K562 (cell line): ENCODE data around the gene MTPN. TPM values are rescaled to one million over a fixed set of nuclear protein-coding genes. Genes with fewer than 3 reads are reported as not detected.
A peak's percentile ranks its signal among the peaks of the same experiment; 100 is the strongest.

ENCODE experiments used
- AFF1 ChIP-seq, 2 experiments: fragments of 450-650 bp; IDR thresholded peaks; 2 replicates each; pipeline ENCODE4 v1.6.1; 2018; ENCODE audit warnings: mild to moderate bottlenecking in 2 of 2, low read depth in 1 of 2; ENCODE audit not compliant: partially characterized antibody in 2 of 2
- ARID2 ChIP-seq: fragments of 450-650 bp; IDR thresholded peaks from 2 replicates; pipeline ENCODE4 v1.6.1; 2017; ENCODE audit warnings: antibody characterized with exemption, mild to moderate bottlenecking
- CBFA2T2 ChIP-seq: fragments of 450-650 bp; conservative IDR thresholded peaks from 2 replicates; pipeline ENCODE4 v1.6.1; 2017; ENCODE audit warnings: mild to moderate bottlenecking
- CBFB ChIP-seq: sonication (generic); formaldehyde crosslinking; IDR thresholded peaks from 2 replicates; pipeline ENCODE4 v1.4.0; 2020; ENCODE audit warnings: mild to moderate bottlenecking, missing genetic modification reagents
- DEAF1 ChIP-seq: fragments of 450-650 bp; formaldehyde crosslinking; IDR thresholded peaks from 2 replicates; pipeline ENCODE4 v1.4.0; 2020; ENCODE audit warnings: mild to moderate bottlenecking, moderate library complexity
- E2F6 ChIP-seq, 2 experiments: IDR thresholded peaks; 2 replicates each; pipeline ENCODE4 v1.6.1; 2011; ENCODE audit warnings: borderline replicate concordance in 1 of 2, control low read depth in 1 of 2, low read depth in 1 of 2, low read length in 1 of 2, mild to moderate bottlenecking in 1 of 2, mixed read lengths in 1 of 2, moderate library complexity in 1 of 2; ENCODE audit not compliant: insufficient read depth in 1 of 2, insufficient read length in 1 of 2, poor library complexity in 1 of 2, severe bottlenecking in 1 of 2; ENCODE audit errors: extremely low read depth in 1 of 2
- GABPB1 ChIP-seq: sonication (generic); formaldehyde crosslinking; IDR thresholded peaks from 2 replicates; pipeline ENCODE4 v1.8.0; 2022; ENCODE audit warnings: mild to moderate bottlenecking, missing genetic modification reagents
- HDAC3 ChIP-seq: fragments of 450-650 bp; IDR thresholded peaks from 2 replicates; pipeline ENCODE4 v1.6.1; 2018; ENCODE audit warnings: borderline replicate concordance, mild to moderate bottlenecking, moderate library complexity; ENCODE audit not compliant: partially characterized antibody
- JUND ChIP-seq, 2 experiments: IDR thresholded peaks; 2 replicates in 1 of 2; 3 replicates in 1 of 2; pipeline ENCODE4 v1.6.1; 2011; ENCODE audit warnings: borderline replicate concordance in 2 of 2, low read depth in 2 of 2, low read length in 2 of 2, improper control_type of control experiment in 1 of 2, missing biosample characterization in 1 of 2, missing genetic modification characterization in 1 of 2, missing genetic modification reagents in 1 of 2
- L3MBTL2 ChIP-seq: fragments of 450-650 bp; IDR thresholded peaks from 2 replicates; pipeline ENCODE4 v1.6.1; 2016; ENCODE audit warnings: mild to moderate bottlenecking, moderate library complexity
- NCOA1 ChIP-seq: fragments of 450-650 bp; IDR thresholded peaks from 2 replicates; pipeline ENCODE4 v1.6.1; 2016; ENCODE audit warnings: low read depth
- POLR2B ChIP-seq: fragments of 450-650 bp; IDR thresholded peaks from 2 replicates; pipeline ENCODE4 v1.6.1; 2018; ENCODE audit warnings: low read depth; ENCODE audit not compliant: partially characterized antibody
- SMARCC2 ChIP-seq: fragments of 450-650 bp; IDR thresholded peaks from 2 replicates; pipeline ENCODE4 v1.6.1; 2017; ENCODE audit warnings: antibody characterized with exemption, moderate library complexity, mild to moderate bottlenecking, low read depth
- TEAD1 ChIP-seq, 2 experiments: fragments of 450-650 bp in 1 of 2; sonication (generic) in 1 of 2; formaldehyde crosslinking; IDR thresholded peaks; 2 replicates each; pipeline versions ENCODE4 v1.4.0 to v1.8.0; 2020 to 2022; ENCODE audit warnings: mild to moderate bottlenecking in 2 of 2, missing genetic modification reagents in 1 of 2
- THRAP3 ChIP-seq: fragments of 450-650 bp; IDR thresholded peaks from 2 replicates; pipeline ENCODE4 v1.6.1; 2016; ENCODE audit warnings: mild to moderate bottlenecking, inconsistent platforms, borderline replicate concordance
- TSC22D4 ChIP-seq: fragments of 450-650 bp; IDR thresholded peaks from 2 replicates; pipeline ENCODE4 v1.6.1; 2016; ENCODE audit warnings: missing genetic modification characterization, missing biosample characterization, control low read depth
- ZBTB34 ChIP-seq: fragments of 250-450 bp; sonication (Bioruptor Pico); IDR thresholded peaks from 2 replicates; pipeline ENCODE4 v1.8.0; 2021; ENCODE audit warnings: mild to moderate bottlenecking, moderate library complexity
- ZFP1 ChIP-seq: fragments of 450-650 bp; formaldehyde crosslinking; IDR thresholded peaks from 2 replicates; pipeline ENCODE4 v1.4.0; 2020; ENCODE audit warnings: mild to moderate bottlenecking, mixed read lengths
- ZNF134 ChIP-seq: fragments of 250-450 bp; sonication (Bioruptor Pico); conservative IDR thresholded peaks from 2 replicates; pipeline ENCODE4 v1.4.0; 2020
- polyA plus RNA-seq, 8 experiments: library from polyadenylated mRNA; depleted of rRNA in 4 of 8; stranded (reverse) in 5 of 8; unstranded in 3 of 8; fragments of >200 nt; fragmentation: Nextera tagmentation in 2 of 8; fragmentation: Illumina TruSeq in 1 of 8; extraction: Ambion mirVana in 2 of 8; extraction: Trizol in 1 of 8; gene quantifications; 2 replicates each; pipeline versions ENCODE4 v1.2.1 to v1.2.3, GENCODE V29; 2011 to 2014; ENCODE audit warnings: inconsistent platforms in 1 of 8, missing spikeins in 1 of 8
- total RNA-seq, 7 experiments: library from RNA; depleted of rRNA in 6 of 7; stranded (reverse); fragments of >200 nt in 6 of 7; fragmentation: Illumina TruSeq in 2 of 7; extraction: Trizol in 2 of 7; gene quantifications; 2 replicates each; pipeline versions ENCODE4 v1.2.1 to v1.2.3, GENCODE V29; 2011 to 2021; ENCODE audit warnings: low replicate concordance in 1 of 7

The MTPN gene
- total and polyA plus RNA-seq, 9 of the 15 experiments (the other 6 are each of a cell fraction or from before 2014, with no cell fraction given): 68.5 to 261 (median 156) TPM

- TF ChIP-seq E2F6 (IDR thresholded peaks at IDR 0.05; ENCODE audit: borderline replicate concordance in 1 of 2, extremely low read depth in 1 of 2, insufficient read depth in 1 of 2, insufficient read length in 1 of 2, low read depth in 1 of 2, low read length in 1 of 2, poor library complexity in 1 of 2, severe bottlenecking in 1 of 2) (no peak), JUND (IDR thresholded peaks at IDR 0.05; ENCODE audit: borderline replicate concordance, low read depth, low read length) (peak; percentile 54; the same call in 1 of the 2 replicates), JUND (tag; IDR thresholded peaks at IDR 0.05; ENCODE audit: borderline replicate concordance, low read depth, low read length) (peak; percentile 64; the same call in 1 of the 3 replicates), ARID2 (no peak), ZBTB34 (no peak), NCOA1 (peak; percentile 49; the same call in 1 of the 2 replicates), ZFP1 (no peak), AFF1 (IDR thresholded peaks at IDR 0.05; ENCODE audit: low read depth in 1 of 2, partially characterized antibody in 2 of 2) (peak in 1 of 2 experiments; percentile 68), HDAC3 (peak; percentile 84), TSC22D4 (tag) (no peak), GABPB1 (CRISPR knock-in tag) (no peak), L3MBTL2 (no peak), SMARCC2 (peak; percentile 92), CBFB (CRISPR knock-in tag) (no peak), DEAF1 (CRISPR knock-in tag) (peak; percentile 6; the same call in 1 of the 2 replicates), THRAP3 (no peak), TEAD1 (CRISPR knock-in tag; IDR thresholded peaks at IDR 0.05) (no peak; a peak in 1 of 4 replicates), ZNF134 (CRISPR knock-in tag) (no peak), POLR2B (no peak), CBFA2T2 (peak; percentile 61)
These were observed 33.9 kb downstream of the MTPN start (continued) for GRCh38 chr7:135943134-135943879.
